SH-SY5Y (cell line): ENCODE data around the gene MYL7.

Source experiments
- GATA2 ChIP-seq: IDR thresholded peaks from 2 replicates; pipeline ENCODE4 v1.6.1; 2011; ENCODE audit warnings: mild to moderate bottlenecking, low read depth, low read length
- GATA3 ChIP-seq: IDR thresholded peaks from 2 replicates; pipeline ENCODE4 v1.6.1; 2011; ENCODE audit warnings: low read depth, mild to moderate bottlenecking, low read length, moderate library complexity

MYL7 gene

GRCh38 chr7:44138698-44139097 lies 2.4 kb downstream of the MYL7 start:
- TF ChIP-seq GATA3 (no peak), GATA2 (no peak)

GRCh38 chr7:44136731-44137130 lies 4.4 kb downstream of the MYL7 start:
- TF ChIP-seq GATA2 (no peak), GATA3 (no peak)

- TF ChIP-seq GATA3 (no peak), GATA2 (no peak)
Observed at GRCh38 chr7:44134943-44135628, 6.0 kb downstream of the MYL7 start.

- TF ChIP-seq GATA2, result no peak
- TF ChIP-seq GATA3, result no peak
Observed at GRCh38 chr7:44133295-44133694, 7.8 kb downstream of the MYL7 start.

GRCh38 chr7:44132039-44132438 lies 9.1 kb downstream of the MYL7 start:
- TF ChIP-seq GATA2 (no peak), GATA3 (no peak)

GRCh38 chr7:44131173-44132029 lies 9.7 kb downstream of the MYL7 start:
- TF ChIP-seq GATA3, result no peak
- no peak for TF ChIP-seq GATA2

- no peak for TF ChIP-seq GATA3
- TF ChIP-seq GATA2, result no peak
Observed at GRCh38 chr7:44128721-44129582, 12.2 kb downstream of the MYL7 start.

GRCh38 chr7:44127161-44127560 lies 14.0 kb downstream of the MYL7 start:
- TF ChIP-seq GATA2 (no peak), GATA3 (no peak)

- TF ChIP-seq GATA3 (no peak), GATA2 (no peak)
Observed at GRCh38 chr7:44124822-44125202, 16.3 kb downstream of the MYL7 start.

GRCh38 chr7:44123190-44124003 lies 17.7 kb downstream of the MYL7 start, which contains the start of gene POLD2:
Gene POLD2 (minus strand): TSS chr7:44123548. CDS start chr7:44122053, 1,495 bp downstream.
- TF ChIP-seq GATA2, result 0 out of 2 replicates have a peak, but pooled peaks have one; percentile 6
- no peak for TF ChIP-seq GATA3

GRCh38 chr7:44122529-44122928 lies 18.6 kb downstream of the MYL7 start:
- TF ChIP-seq GATA3, result no peak
- no peak for TF ChIP-seq GATA2

- TF ChIP-seq GATA3, result no peak
- no peak for TF ChIP-seq GATA2
Observed at GRCh38 chr7:44121761-44122420, 19.2 kb downstream of the MYL7 start.

GRCh38 chr7:44120395-44120794 lies 20.7 kb downstream of the MYL7 start:
- no peak for TF ChIP-seq GATA2
- no peak for TF ChIP-seq GATA3
